PC-3 (cell line): Measurements from ENCODE around the gene SMARCA5. TPM values are rescaled to one million over a fixed set of nuclear protein-coding genes. Genes with fewer than 3 reads are reported as not detected.
A peak's percentile ranks its signal among the peaks of the same experiment; 100 is the strongest.

ENCODE experiments used
- ATAC-seq: fragments of 200-7000 bp; cut with Tn5 transposase; 2 replicates; pipeline ENCODE4 v1.9.1; 2020; ENCODE audit warnings: mild to moderate bottlenecking, moderate library complexity
- BruUV-seq: library from RNA; stranded (reverse); fragments of 400-500 nt; replicated peaks from 2 replicates; lab custom pipeline; 2021; lab: Mats Ljungman, UMichigan
- CTCF ChIA-PET: fragments of 300-600 bp; sonication (Branson Sonifier 250); formaldehyde crosslinking; loops from one replicate; lab custom pipeline; 2022; ENCODE audit warnings: antibody characterized with exemption; lab: Charles Lee
- POLR2A ChIA-PET: fragments of 300-600 bp; sonication (Branson Sonifier 250); formaldehyde crosslinking; loops from one replicate; lab custom pipeline; 2022; ENCODE audit warnings: antibody characterized with exemption; ENCODE audit not compliant: unreplicated experiment; lab: Charles Lee
- DNase-seq: peaks from one replicate; pipeline ENCODE4 v3.0.0-alpha.2; 2015
- H2AFZ ChIP-seq: fragments of 300-600 bp; sonication (generic); 2 replicates; pipeline ENCODE4 v1.6.0; 2016; ENCODE audit warnings: antibody characterized with exemption, low read length
- H3F3A ChIP-seq: fragments of 300-600 bp; sonication (generic); one replicate; pipeline ENCODE4 v1.6.0; 2017; ENCODE audit warnings: antibody characterized with exemption, low read length, control low read depth, mild to moderate bottlenecking; ENCODE audit not compliant: unreplicated experiment
- H3K27ac ChIP-seq: fragments of 300-600 bp; sonication (generic); 2 replicates; pipeline ENCODE4 v1.5.1; 2016; ENCODE audit warnings: mild to moderate bottlenecking, low read length
- H3K27me3 ChIP-seq: fragments of 300-600 bp; sonication (generic); 2 replicates; pipeline ENCODE4 v1.6.1; 2016; ENCODE audit warnings: low read length, mixed read lengths
- H3K36me3 ChIP-seq: fragments of 300-600 bp; sonication (generic); 2 replicates; pipeline ENCODE4 v1.6.1; 2016; ENCODE audit warnings: low read depth, mixed run types, low read length, mixed read lengths
- H3K4me1 ChIP-seq: fragments of 300-600 bp; sonication (generic); 2 replicates; pipeline ENCODE4 v1.5.1; 2016; ENCODE audit warnings: low read length; ENCODE audit not compliant: insufficient read depth
- H3K4me2 ChIP-seq: fragments of 300-600 bp; sonication (generic); 2 replicates; pipeline ENCODE4 v1.6.0; 2016; ENCODE audit warnings: low read length
- H3K4me3 ChIP-seq: fragments of 300-600 bp; sonication (generic); 2 replicates; pipeline ENCODE4 v1.5.1; 2016; ENCODE audit warnings: mild to moderate bottlenecking, low read length, mixed read lengths
- H3K79me2 ChIP-seq: fragments of 300-600 bp; sonication (generic); 2 replicates; pipeline ENCODE4 v1.6.1; 2017; ENCODE audit warnings: low read length, mixed read lengths
- H3K9ac ChIP-seq: fragments of 300-600 bp; sonication (generic); 2 replicates; pipeline ENCODE4 v1.6.0; 2016; ENCODE audit warnings: mild to moderate bottlenecking, low read length
- H3K9me2 ChIP-seq: fragments of 300-600 bp; sonication (generic); replicated peaks from 2 replicates; pipeline ENCODE4 v1.6.1; 2016; ENCODE audit warnings: mixed run types, low read length, mixed read lengths
- H3K9me3 ChIP-seq: fragments of 300-600 bp; sonication (generic); 2 replicates; pipeline ENCODE4 v1.6.1; 2016; ENCODE audit warnings: low read length, mixed read lengths
- H4K20me1 ChIP-seq: fragments of 300-600 bp; sonication (generic); 2 replicates; pipeline ENCODE4 v1.6.1; 2016; ENCODE audit warnings: low read length, mixed read lengths
- CTCF ChIP-seq: fragments of 300-600 bp; sonication (generic); conservative IDR thresholded peaks from 2 replicates; pipeline ENCODE4 v1.5.1; 2017; ENCODE audit warnings: antibody characterized with exemption, low read depth, mild to moderate bottlenecking, low read length
- EZH2 ChIP-seq: fragments of 300-600 bp; sonication (generic); IDR thresholded peaks from one replicate; pipeline ENCODE4 v1.6.1; 2017; ENCODE audit warnings: antibody characterized with exemption, mild to moderate bottlenecking, low read length; ENCODE audit not compliant: unreplicated experiment
- EZH2phosphoT487 ChIP-seq: fragments of 300-600 bp; sonication (generic); IDR thresholded peaks from 2 replicates; pipeline ENCODE4 v1.6.1; 2018; ENCODE audit warnings: mild to moderate bottlenecking, antibody characterized with exemption, low read length, borderline replicate concordance
- intact Hi-C: fragments of 100-400 bp; cut with micrococcal nuclease; formaldehyde crosslinking; loops from 2 replicates; pipeline ENCODE4 v1.9.0; 2023
- total RNA-seq: library from RNA; depleted of rRNA; stranded (reverse); fragments of >200 nt; gene quantifications from 2 replicates; pipeline ENCODE4 v1.2.3, GENCODE V29; 2014

Gene SMARCA5
- total RNA-seq, 1 experiment from 2014 or later = 31.6 TPM

DNA sequence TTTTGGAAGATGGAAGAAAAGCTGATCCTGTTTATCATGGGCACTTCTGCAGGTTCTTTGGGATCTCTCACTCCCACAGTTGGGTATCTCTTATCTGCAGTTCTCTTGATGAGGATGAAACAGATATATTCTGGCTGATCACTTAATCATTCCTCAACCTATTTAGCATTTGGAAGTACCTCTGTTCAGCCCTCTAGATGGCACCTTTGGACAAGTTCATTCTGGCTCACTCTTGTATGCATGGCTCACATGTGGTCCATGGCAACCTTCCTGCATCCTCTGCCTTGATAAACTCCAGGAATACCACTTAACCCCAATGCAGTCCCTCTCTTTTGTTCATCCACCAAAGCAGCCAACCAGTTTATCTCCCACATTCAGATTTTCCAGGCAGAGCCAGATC lies 74.2 kb downstream of the SMARCA5 start:
- Histone ChIP-seq H2AFZ (no peak overlapping the region), H4K20me1 (no peaks in the 10 kb centered on the region), H3K36me3 (no peaks in the 10 kb centered on the region), H3K9me2 (no peaks in the 10 kb centered on the region), H3K4me3 (no peak overlapping the region), H3K79me2 (no peaks in the 10 kb centered on the region), H3K4me2 (no peak overlapping the region), H3K27me3 (no peaks in the 10 kb centered on the region), H3F3A (no peaks in the 10 kb centered on the region), H3K9me3 (no peaks in the 10 kb centered on the region), H3K27ac (no peak overlapping the region), H3K4me1 (no peaks in the 10 kb centered on the region), H3K9ac (no peak overlapping the region)
- DNase-seq (peak; percentile 51), ATAC-seq (peak; percentile 76)
- intact Hi-C loops = loop anchor here (5.0 kb wide), 1 partner anchor 320 kb away; the partner anchor contains the start of gene GYPE
- BruUV-seq = no TSS peak
- CTCF ChIA-PET = no interaction called here
- POLR2A ChIA-PET = no interaction called here
- TF ChIP-seq EZH2 (no peak), CTCF (peak; percentile 55)

DNA sequence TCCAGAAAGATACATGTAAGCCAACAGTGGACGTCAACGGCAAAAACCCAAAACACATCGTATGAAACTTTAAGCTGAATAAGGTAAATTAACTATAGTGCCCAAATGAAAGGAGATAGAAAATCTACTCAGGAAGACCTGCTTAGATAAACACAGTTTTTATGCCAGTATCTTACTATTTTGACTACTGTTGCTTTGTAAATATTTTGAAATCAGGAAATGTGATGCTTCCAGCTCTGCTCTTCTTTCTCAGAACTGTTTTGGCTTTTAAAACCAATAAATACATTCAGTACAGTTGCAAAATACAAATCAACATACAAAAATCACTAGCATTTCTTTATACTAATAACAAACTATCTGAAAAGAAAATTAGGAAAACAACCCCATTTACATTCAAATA lies 83.8 kb downstream of the SMARCA5 start:
- no peak overlapping the region for H3K4me3 ChIP-seq
- H3K9ac ChIP-seq = no peak overlapping the region
- H2AFZ ChIP-seq = no peak overlapping the region
- CTCF ChIA-PET = no interaction called here
- H3F3A ChIP-seq = no peaks in the 10 kb centered on the region
- H3K4me1 ChIP-seq = no peaks in the 10 kb centered on the region
- no TSS peak for BruUV-seq
- intact Hi-C loops = no loop called here
- no peaks in the 10 kb centered on the region for H3K9me2 ChIP-seq
- no peak overlapping the region for H3K4me2 ChIP-seq
- no peak overlapping the region for H3K27ac ChIP-seq
- no peak for ATAC-seq
- peaks cover 9% of the 10 kb centered on the region; the same call in 1 of the 2 replicates for H3K27me3 ChIP-seq
- no peaks in the 10 kb centered on the region for H4K20me1 ChIP-seq
- POLR2A ChIA-PET = no interaction called here
- no peaks in the 10 kb centered on the region for H3K79me2 ChIP-seq
- H3K36me3 ChIP-seq = no peaks in the 10 kb centered on the region
- DNase-seq = no peak
- no peaks in the 10 kb centered on the region for H3K9me3 ChIP-seq
- no peak for TF ChIP-seq EZH2phosphoT487
- no peak for TF ChIP-seq EZH2
- TF ChIP-seq CTCF = no peak

DNA sequence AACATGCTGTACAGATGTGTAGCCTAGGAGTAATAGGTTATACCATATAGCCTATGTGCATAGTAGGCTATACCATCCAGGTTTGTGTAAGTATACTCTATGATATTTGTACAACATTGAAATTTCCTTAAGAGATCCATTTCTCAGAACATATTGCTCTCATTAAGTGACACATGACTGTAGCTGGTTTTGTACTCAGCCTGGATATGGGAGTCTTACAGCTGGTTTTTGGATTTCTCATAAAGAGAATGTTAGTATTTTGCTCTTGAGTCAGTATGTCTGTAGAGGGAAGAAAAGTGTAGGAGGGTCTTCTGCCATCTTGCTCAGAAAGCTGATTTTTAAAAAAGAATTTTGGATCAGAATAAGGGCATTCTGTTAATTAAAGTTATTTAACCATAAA lies 85.3 kb downstream of the SMARCA5 start:
- CTCF ChIA-PET = no interaction called here

More for the DNA sequence above, 85.3 kb downstream of the SMARCA5 start:
- Histone ChIP-seq H3K27me3 (peaks cover 17% of the 10 kb centered on the region; the same call in 1 of the 2 replicates), H3K9ac (no peak overlapping the region), H3K9me3 (no peaks in the 10 kb centered on the region), H3K79me2 (no peaks in the 10 kb centered on the region), H2AFZ (no peak overlapping the region), H3K4me2 (no peak overlapping the region), H3K4me3 (no peak overlapping the region), H3K27ac (no peak overlapping the region), H3F3A (no peaks in the 10 kb centered on the region), H3K4me1 (no peaks in the 10 kb centered on the region), H4K20me1 (no peaks in the 10 kb centered on the region), H3K9me2 (no peaks in the 10 kb centered on the region), H3K36me3 (no peaks in the 10 kb centered on the region)
- ATAC-seq = no peak
- intact Hi-C loops = no loop called here
- POLR2A ChIA-PET = no interaction called here
- no peak for TF ChIP-seq EZH2phosphoT487
- no peak for TF ChIP-seq CTCF
- TF ChIP-seq EZH2 = no peak
- no peak for DNase-seq
- BruUV-seq = no TSS peak
